Middle frontal gyrus (tissue), 1 donor: ENCODE data around the gene MMP27.

Experiments
- DNase-seq: peaks from one replicate; pipeline ENCODE4 v3.0.0-alpha.2; 2015; ENCODE audit warnings: low spot score; ENCODE audit errors: extremely low spot score

MMP27 gene

DNA sequence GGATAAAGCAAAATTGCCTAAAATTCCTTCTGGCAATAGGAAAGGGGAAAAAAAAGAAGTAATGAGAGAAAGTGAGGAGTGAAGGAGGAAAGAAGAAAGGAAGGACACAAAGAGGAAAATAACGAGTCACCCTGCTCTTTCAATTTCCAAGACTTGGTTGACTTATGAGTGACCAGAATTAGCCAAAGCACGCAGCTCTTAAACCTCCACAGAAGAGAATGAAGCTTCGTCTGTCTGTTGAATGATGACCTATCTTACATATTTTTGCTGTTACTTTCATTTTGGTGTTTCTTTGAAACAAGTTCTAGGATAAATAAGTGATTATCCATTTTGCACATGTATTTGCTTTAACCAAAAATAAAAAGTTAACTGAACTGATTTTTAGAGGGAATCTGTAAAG lies 728 bp downstream of the MMP27 start:
- DNase-seq = no peak

- no peak for DNase-seq
These were observed 1.6 kb downstream of the MMP27 start for GRCh38 chr11:102703826-102704493.

DNA sequence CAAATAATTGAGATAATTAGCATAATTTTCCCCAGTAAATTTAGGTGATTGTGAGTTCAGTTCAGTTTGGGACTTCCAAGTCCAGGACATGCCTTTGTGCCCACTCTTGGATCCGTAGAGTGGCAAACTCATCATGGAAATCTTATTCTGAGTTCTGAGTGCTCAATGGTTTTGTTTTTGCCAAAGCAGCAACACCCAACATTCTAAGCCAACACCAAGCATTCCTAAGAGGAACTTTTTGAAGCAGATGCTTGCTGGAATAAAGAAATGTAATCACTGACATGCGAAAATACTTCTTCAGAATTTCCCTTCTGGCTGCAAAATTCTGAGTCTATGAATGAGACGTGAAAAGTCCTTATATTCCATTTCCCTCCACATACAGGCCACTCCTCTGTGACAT lies 10.4 kb downstream of the MMP27 start:
- no peak for DNase-seq

DNA sequence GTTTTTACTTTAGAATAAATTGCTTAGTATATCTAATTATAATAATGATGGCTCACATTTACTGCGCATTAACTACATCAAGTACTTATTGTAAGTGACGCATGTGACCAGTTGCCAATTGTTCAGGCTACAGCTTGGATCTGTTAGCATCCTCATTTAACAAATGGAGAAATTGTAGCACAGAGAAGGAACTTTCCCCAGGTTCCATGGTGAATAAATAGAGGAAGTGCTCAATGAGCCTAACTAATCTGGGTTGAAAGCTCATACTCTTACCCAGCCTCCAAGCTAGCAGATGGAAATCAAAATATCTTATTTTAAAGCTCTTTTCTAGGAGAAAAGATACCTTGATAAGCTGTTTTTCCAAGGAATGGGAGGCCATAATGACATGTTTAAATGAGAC lies 19.8 kb downstream of the MMP27 start:
- DNase-seq = no peak

DNA sequence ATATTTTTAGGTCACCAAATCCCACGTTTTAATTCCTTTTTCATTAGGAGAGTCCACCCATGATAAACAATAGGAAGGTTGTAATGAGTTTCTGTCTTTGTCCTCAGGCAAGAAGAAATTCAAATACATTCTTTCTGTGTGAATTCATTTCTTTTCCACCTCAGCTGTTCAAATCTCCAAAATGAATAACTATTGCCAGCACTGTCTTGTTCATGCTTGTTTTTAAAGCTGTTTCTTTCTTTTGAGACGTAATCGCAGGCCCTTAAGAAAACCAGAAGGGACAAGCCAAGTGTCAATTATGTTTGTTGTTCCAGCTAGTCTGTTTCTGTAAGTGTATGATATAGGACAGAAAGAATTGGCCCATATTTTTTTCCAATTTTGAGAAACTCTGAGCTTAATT lies 20.2 kb downstream of the MMP27 start:
- no peak for DNase-seq

DNA sequence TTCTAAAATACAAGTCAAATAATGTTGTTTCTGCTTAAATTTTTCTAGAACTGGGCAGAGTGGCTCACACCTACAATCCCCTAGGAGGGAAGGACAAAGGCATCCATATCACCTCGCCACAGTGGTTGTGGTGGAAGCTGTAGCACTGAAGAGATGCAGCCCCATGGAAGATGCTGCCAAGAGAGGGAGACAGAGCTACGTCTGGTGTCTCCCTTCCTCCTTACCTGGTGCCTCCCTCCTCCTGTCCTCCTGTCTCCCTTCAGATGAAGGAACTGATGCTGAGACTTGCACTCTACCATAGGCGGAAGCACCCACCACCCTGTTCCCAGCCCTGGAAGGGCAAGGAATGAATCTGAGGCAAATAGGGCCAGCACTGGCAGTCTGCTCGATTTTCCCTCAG lies 22.3 kb downstream of the MMP27 start:
- no peak for DNase-seq

GRCh38 chr11:102680945-102681344 lies 24.6 kb downstream of the MMP27 start:
- no peak for DNase-seq

- no peak for DNase-seq
These were observed 27.5 kb downstream of the MMP27 start for GRCh38 chr11:102678022-102678421.

DNA sequence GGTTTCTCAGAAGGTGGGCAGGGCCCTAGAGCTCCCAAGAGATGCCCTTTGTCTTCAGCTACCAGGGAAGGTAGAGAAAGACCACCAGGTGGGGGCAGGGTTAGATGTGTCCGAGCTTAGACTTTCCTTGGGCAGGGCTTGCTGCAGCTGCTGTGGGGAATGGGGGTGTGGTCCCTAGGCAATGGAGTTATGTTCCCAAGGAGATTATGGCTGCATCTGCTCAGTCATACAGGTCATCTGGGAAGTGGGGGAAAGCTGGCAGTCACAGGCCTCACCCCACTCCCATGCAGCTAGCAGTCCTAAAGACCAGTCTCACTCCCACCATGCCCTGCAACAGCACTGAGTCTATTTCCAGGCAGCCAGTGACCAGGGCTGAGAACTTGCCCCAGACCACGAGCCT lies 29.5 kb downstream of the MMP27 start:
- DNase-seq = no peak

DNA sequence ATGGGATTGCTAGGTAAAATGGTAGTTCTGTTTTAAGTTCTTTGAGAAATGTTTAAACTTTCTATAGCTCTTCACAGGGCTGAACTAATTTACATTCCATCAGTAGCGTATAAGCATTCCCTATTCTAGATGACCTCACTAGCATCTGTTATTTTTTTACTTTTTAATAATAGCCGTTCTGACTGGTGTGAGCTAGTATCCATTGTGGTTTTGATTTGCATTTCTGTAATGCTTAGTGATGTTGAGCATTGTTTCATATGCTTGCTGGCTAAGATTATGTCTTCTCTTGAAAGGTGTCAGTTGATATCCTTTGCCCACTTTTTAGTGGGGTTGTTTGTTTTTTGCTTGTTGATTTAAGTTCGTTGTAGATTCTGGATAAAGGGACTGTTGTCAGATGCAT lies 35.9 kb downstream of the MMP27 start:
- no peak for DNase-seq

- no peak for DNase-seq
These were observed 39.1 kb downstream of the MMP27 start for GRCh38 chr11:102666331-102666957.

DNA sequence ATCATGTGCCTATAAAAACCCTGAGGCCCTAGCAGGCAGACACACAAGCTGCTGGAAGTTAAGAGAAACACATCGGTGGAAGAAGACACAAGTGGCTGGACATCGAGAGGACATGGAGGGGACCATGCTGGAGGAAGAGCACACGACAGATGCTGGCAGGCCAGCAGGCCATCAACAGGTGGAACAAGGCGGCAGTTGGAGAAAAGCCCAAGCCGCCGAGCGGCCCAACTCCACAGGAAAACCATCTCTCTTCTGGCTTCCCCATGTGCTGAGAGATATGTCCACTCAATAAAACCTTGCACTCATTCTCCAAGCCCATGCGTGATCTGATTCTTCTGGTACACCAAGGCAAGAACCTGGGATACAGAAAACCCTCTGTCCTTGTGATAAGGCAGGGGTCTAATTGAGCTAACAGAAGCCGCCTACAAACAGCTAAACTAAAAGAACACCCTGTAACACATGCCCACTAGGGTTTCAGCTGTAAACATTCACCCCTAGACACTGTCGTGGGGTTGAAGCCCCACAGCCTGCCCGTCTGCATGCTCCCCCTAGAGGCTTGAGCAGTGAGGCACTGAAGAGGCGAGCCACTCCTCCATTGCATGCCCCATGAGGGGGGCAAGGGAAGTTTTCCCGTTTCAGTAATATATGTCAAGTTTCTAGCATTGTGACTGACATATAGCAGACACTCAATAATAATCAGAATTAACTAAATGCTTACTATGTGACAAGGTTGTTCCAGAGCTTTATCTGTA lies 41.4 kb downstream of the MMP27 start:
- DNase-seq = no peak

DNA sequence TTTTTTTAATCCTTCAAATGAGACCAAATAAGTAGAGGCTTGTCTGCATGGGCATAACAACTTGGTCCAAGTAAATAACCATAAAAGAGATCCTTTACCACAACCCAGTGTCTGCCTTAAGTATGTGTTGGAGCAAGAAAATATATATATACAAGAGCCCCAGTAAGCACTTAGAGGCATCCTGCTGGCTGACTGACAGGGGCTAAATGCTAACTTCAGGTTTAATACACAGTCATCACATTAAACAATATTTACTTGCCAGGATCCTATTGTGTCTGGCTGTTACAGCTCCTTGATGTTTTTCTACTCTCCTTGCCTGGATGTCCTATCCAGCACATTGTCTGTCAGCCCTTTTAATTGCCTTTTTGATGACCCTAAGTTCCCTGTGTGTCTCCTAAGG lies 43.0 kb downstream of the MMP27 start:
- DNase-seq = no peak

- DNase-seq = no peak
These were observed 44.5 kb downstream of the MMP27 start for GRCh38 chr11:102661040-102661439.

DNA sequence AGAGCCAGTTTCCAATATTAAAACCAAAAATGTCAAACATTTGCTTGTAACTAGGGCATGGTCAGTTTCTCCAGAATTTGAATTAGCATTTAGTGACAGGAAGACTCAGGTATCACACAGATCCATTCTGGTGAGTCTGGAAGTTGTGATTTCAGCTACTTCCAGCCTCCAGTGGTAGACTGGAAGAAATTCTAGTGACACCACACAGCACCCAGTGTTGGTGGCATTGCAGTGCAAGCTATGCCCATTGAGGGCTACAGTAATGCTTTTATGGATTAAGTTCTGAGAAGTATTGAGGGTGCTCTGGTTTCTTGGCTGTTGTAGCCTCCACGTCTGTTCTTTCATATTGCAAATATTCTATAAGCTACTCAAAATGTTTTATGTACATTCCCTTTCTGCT lies 49.0 kb downstream of the MMP27 start:
- no peak for DNase-seq

DNA sequence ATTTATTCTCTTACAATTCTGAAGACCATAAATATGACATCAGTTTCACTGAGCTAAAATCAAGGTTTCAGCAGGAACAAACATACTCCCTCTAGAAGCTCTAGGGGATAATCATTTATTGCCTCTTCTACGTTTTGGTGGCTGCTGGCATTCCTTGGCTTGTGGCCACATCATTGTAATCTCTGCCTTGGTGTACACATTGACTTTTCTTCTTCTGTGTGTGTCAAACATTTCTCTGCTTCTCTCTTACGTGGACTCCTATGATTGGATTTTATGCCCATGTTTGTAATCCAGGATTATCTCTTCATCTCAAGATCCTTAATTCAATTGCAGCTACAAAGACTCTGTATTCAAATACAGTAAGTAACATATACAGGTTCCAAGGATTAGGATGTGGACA lies 50.0 kb downstream of the MMP27 start:
- DNase-seq = no peak

DNA sequence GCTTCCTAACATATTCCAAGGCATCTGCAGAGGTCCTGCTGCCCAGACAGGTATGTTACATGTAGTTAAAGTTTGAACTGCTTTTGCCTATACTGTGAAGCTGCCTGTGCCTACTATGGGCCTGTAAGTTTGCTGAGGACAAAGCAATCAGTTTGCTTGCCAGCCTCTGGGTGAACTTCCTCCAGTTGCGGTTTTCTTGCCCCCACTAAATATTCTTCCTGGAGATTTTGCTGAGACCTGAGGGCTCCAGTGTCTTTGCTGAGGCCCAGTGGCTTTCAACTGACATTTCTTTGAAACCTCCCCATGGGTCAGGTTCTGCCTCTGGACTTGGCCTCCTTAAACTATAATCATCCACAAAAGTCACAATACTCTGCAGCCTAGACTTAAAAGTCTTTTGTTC lies 50.8 kb downstream of the MMP27 start:
- no peak for DNase-seq

DNA sequence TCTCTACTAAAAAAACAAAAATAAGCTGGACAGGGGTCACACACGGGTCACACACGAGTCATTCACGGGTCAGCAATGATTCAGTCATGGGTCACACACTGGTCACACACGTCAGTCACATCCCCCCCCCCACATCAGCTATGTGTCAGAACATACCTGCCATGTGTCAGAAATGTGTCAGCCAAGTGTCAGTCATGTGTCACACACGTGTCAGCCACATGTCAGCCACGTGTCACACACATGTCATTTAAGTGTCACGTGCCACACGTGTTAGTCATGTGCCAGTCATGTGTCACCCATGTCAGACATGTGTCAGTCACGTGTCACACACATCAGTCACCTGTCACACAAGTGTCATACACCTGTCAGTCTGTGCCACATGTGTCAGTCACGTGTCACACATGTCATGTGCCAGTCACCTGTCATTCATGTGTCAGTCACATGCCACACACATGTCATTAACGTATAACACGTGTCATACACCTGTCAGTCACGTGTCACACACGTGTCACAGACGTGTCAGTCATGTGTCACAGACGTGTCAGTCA lies 51.8 kb downstream of the MMP27 start:
- no peak for DNase-seq

DNA sequence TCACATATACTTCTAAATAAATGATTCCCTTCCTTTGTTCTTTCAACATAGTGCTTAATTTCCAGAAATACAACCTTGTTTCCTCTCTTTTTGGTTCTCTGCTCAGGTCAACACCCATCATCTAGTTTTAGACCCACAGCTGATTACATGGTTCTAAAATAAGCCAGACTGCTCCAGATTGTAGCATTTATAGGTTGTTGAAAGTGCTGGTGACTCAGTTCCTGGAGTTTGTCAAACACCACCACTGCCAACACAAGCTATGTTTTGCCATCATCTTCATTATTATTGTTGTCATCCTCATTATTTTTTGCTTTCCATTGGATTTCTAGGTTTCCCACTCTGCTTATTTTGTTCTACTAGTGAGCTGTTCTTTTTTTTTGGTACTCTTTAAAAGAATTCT lies 58.1 kb downstream of the MMP27 start:
- DNase-seq = no peak

DNA sequence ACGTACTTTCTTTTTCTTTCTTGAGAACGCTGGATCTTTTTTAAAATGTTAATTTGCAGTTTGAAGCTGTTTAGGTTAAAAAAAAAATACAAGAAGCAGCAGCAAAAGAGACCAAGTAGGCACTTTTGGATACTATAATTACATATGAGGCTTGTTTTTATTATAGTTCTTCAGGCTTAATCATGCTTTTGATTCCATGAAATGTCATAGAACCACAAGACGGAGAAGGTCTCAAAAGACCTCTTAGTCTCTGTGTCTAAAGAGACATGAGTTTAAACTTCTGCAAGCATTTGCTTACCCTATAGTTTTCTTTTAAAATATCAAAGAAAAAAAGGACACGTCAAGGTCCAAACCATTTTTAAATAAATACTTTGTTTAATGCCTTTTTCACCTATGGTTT lies 61.6 kb downstream of the MMP27 start:
- DNase-seq = no peak
